SJSA1 (cell line): Measurements from ENCODE around the gene HLA-B. TPM values are rescaled to one million over a fixed set of nuclear protein-coding genes. Genes with fewer than 3 reads are reported as not detected.
A peak's percentile ranks its signal among the peaks of the same experiment; 100 is the strongest.
"Not testable (repeated sequence)": the region's sequence is repeated elsewhere in the genome, so short reads cannot be mapped to it uniquely, and the experiment has no call there.

Experiments used
- DNase-seq, 2 experiments: peaks; one replicate each; pipeline ENCODE4 v3.0.0-alpha.2; 2015 to 2020; ENCODE audit warnings: low spot score in 2 of 2, low read depth in 1 of 2
- H3K27ac ChIP-seq: fragments of 250-450 bp; sonication (Bioruptor Pico); 2 replicates; pipeline ENCODE4 v1.5.1; 2020; ENCODE audit warnings: mild to moderate bottlenecking, moderate library complexity
- H3K27me3 ChIP-seq: fragments of 250-450 bp; sonication (Bioruptor Pico); replicated peaks from 2 replicates; pipeline ENCODE4 v1.5.1; 2020; ENCODE audit warnings: mild to moderate bottlenecking, moderate library complexity
- H3K36me3 ChIP-seq: fragments of 250-450 bp; sonication (Bioruptor Pico); 2 replicates; pipeline ENCODE4 v1.5.1; 2020; ENCODE audit warnings: mild to moderate bottlenecking
- H3K4me1 ChIP-seq: fragments of 250-450 bp; sonication (Bioruptor Pico); replicated peaks from 2 replicates; pipeline ENCODE4 v1.6.1; 2021; ENCODE audit warnings: mild to moderate bottlenecking
- H3K4me3 ChIP-seq: fragments of 250-450 bp; sonication (Bioruptor Pico); 2 replicates; pipeline ENCODE4 v1.5.1; 2020; ENCODE audit warnings: mild to moderate bottlenecking
- H3K9me3 ChIP-seq: fragments of 250-450 bp; sonication (Bioruptor Pico); replicated peaks from 2 replicates; pipeline ENCODE4 v1.5.1; 2020; ENCODE audit warnings: mild to moderate bottlenecking
- total RNA-seq: library from RNA; depleted of rRNA; stranded (reverse); fragments of >200 nt; shearing (Covaris generic); gene quantifications from 2 replicates; pipeline ENCODE4 v1.2.3, GENCODE V29; 2014

HLA-B gene
- total RNA-seq, 1 experiment from 2014 or later: 3,537 TPM

GRCh38 chr6:31375699-31376098 is 18.7 kb upstream of the HLA-B start:
- peaks cover 27% of the 10 kb centered on the region for H3K27me3 ChIP-seq
- no peaks in the 10 kb centered on the region for H3K4me1 ChIP-seq
- no peak overlapping the region for H3K27ac ChIP-seq
- 0 out of 2 replicates have a peak, but pooled peaks cover 4% of the 10 kb centered on the region for H3K9me3 ChIP-seq
- H3K36me3 ChIP-seq: no peaks in the 10 kb centered on the region
- DNase-seq: no peak
- H3K4me3 ChIP-seq: no peak overlapping the region

GRCh38 chr6:31374118-31374517 is 17.1 kb upstream of the HLA-B start:
- H3K4me3 ChIP-seq, H3K27ac ChIP-seq, DNase-seq, H3K36me3 ChIP-seq, H3K9me3 ChIP-seq, H3K4me1 ChIP-seq: not testable (repeated sequence)
- H3K27me3 ChIP-seq: peaks cover 23% of the 10 kb centered on the region

GRCh38 chr6:31368461-31368860 is 11.5 kb upstream of the HLA-B start:
- Histone ChIP-seq H3K27me3 (peaks cover 36% of the 10 kb centered on the region), H3K4me1 (peaks cover 6% of the 10 kb centered on the region), H3K27ac (no peak overlapping the region), H3K4me3 (no peak overlapping the region), H3K36me3 (no peaks in the 10 kb centered on the region), H3K9me3 (0 out of 2 replicates have a peak, but pooled peaks cover 4% of the 10 kb centered on the region)
- DNase-seq: no peak

- 0 out of 2 replicates have a peak, but pooled peaks cover 3% of the 10 kb centered on the region for H3K9me3 ChIP-seq
- peaks cover 6% of the 10 kb centered on the region for H3K4me1 ChIP-seq
- DNase-seq: peak; percentile 82 to 88
- H3K36me3 ChIP-seq: no peaks in the 10 kb centered on the region
- no peak overlapping the region for H3K4me3 ChIP-seq
- no peak overlapping the region for H3K27ac ChIP-seq
- peaks cover 48% of the 10 kb centered on the region for H3K27me3 ChIP-seq
Observed at GRCh38 chr6:31366693-31367470, 9.9 kb upstream of the HLA-B start.

GRCh38 chr6:31365864-31366263 is 8.9 kb upstream of the HLA-B start:
- no peak for DNase-seq
- H3K27me3 ChIP-seq: peaks cover 47% of the 10 kb centered on the region

GRCh38 chr6:31363811-31364210 is 6.8 kb upstream of the HLA-B start:
- Histone ChIP-seq H3K27ac (no peak overlapping the region), H3K4me1 (peaks cover 6% of the 10 kb centered on the region), H3K9me3 (no peaks in the 10 kb centered on the region)

More at GRCh38 chr6:31365864-31366263, 8.9 kb upstream of the HLA-B start:
- no peaks in the 10 kb centered on the region for H3K36me3 ChIP-seq
- no peaks in the 10 kb centered on the region for H3K9me3 ChIP-seq
- H3K27ac ChIP-seq: no peak overlapping the region
- peaks cover 6% of the 10 kb centered on the region for H3K4me1 ChIP-seq
- H3K4me3 ChIP-seq: no peak overlapping the region

GRCh38 chr6:31362751-31363150 is 5.8 kb upstream of the HLA-B start:
- no peaks in the 10 kb centered on the region for H3K9me3 ChIP-seq
- no peaks in the 10 kb centered on the region for H3K36me3 ChIP-seq
- no peak for DNase-seq
- H3K4me3 ChIP-seq: no peak overlapping the region
- H3K27ac ChIP-seq: no peak overlapping the region
- peaks cover 6% of the 10 kb centered on the region for H3K4me1 ChIP-seq
- peaks cover 42% of the 10 kb centered on the region for H3K27me3 ChIP-seq

More at GRCh38 chr6:31363811-31364210, 6.8 kb upstream of the HLA-B start:
- peaks cover 42% of the 10 kb centered on the region for H3K27me3 ChIP-seq
- no peaks in the 10 kb centered on the region for H3K36me3 ChIP-seq
- H3K4me3 ChIP-seq: no peak overlapping the region
- no peak for DNase-seq

GRCh38 chr6:31359581-31359980 is 2.6 kb upstream of the HLA-B start:
- peaks cover 19% of the 10 kb centered on the region for H3K27me3 ChIP-seq
- DNase-seq: no peak
- H3K4me1 ChIP-seq: peaks cover 13% of the 10 kb centered on the region
- H3K9me3 ChIP-seq: no peaks in the 10 kb centered on the region
- H3K4me3 ChIP-seq: no peak overlapping the region
- H3K27ac ChIP-seq: no peak overlapping the region
- H3K36me3 ChIP-seq: peaks cover 22% of the 10 kb centered on the region

- peaks cover 15% of the 10 kb centered on the region for H3K4me1 ChIP-seq
- H3K27me3 ChIP-seq: peaks cover 16% of the 10 kb centered on the region
- no peak overlapping the region for H3K4me3 ChIP-seq
- no peak overlapping the region for H3K27ac ChIP-seq
- DNase-seq: no peak
- no peaks in the 10 kb centered on the region for H3K9me3 ChIP-seq
- peaks cover 33% of the 10 kb centered on the region for H3K36me3 ChIP-seq
Observed at GRCh38 chr6:31358302-31358701, 1.3 kb upstream of the HLA-B start.

- DNase-seq: peak in 1 of 2 experiments; percentile 24
- Histone ChIP-seq H3K36me3 (peaks cover 35% of the 10 kb centered on the region), H3K4me1 (peaks cover 15% of the 10 kb centered on the region), H3K9me3 (no peaks in the 10 kb centered on the region), H3K4me3 (no peak overlapping the region), H3K27ac (peak overlapping the region; percentile 92; the same call in 1 of the 2 replicates), H3K27me3 (peaks cover 11% of the 10 kb centered on the region)
Observed at GRCh38 chr6:31357886-31358285, 907 bp upstream of the HLA-B start.

GRCh38 chr6:31356216-31356945 is 598 bp downstream of the HLA-B start:
- Histone ChIP-seq H3K36me3 (peaks cover 37% of the 10 kb centered on the region), H3K9me3 (no peaks in the 10 kb centered on the region), H3K27ac (peak overlapping the region; percentile 92), H3K4me1 (peaks cover 15% of the 10 kb centered on the region), H3K27me3 (no peaks in the 10 kb centered on the region), H3K4me3 (peak overlapping the region; percentile 85)
- no peak for DNase-seq

GRCh38 chr6:31355583-31355948 is 1.4 kb downstream of the HLA-B start:
- Histone ChIP-seq H3K4me1 (peaks cover 15% of the 10 kb centered on the region), H3K4me3 (peak overlapping the region; percentile 85), H3K9me3 (no peaks in the 10 kb centered on the region), H3K36me3 (peaks cover 37% of the 10 kb centered on the region), H3K27ac (no peak overlapping the region), H3K27me3 (no peaks in the 10 kb centered on the region)
- no peak for DNase-seq

- Histone ChIP-seq H3K27ac (no peak overlapping the region), H3K27me3 (no peaks in the 10 kb centered on the region), H3K36me3 (peaks cover 37% of the 10 kb centered on the region), H3K4me3 (peak overlapping the region; percentile 85), H3K4me1 (peaks cover 15% of the 10 kb centered on the region), H3K9me3 (no peaks in the 10 kb centered on the region)
- no peak for DNase-seq
Observed at GRCh38 chr6:31354864-31355582, 2.0 kb downstream of the HLA-B start.
